ENCODE results near the gene HOXD4. TPM values are rescaled to one million over a fixed set of nuclear protein-coding genes. Genes with fewer than 3 reads are reported as not detected.
A peak's percentile ranks its signal among the peaks of the same experiment; 100 is the strongest.

HOXD4 gene
- total RNA-seq, 1 experiment from 2014 or later = not detected

DNA sequence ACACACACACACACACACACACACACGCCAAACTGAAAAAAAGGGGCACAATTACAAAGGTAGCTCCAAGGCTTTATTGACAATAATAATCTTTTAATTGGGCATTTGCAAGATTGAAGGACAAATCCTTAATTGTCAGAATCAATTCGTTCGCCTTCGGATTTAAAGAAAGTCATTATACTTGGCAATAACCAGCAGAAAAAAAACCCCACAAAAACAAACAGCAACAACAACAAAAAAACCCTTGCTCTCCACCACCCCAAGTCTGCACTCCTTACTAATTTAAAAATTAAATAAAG is 23.6 kb upstream of the HOXD4 start:
- Mint-ChIP-seq H3K4me1 (peaks cover 27% of the 10 kb centered on the region), H3K4me3 (0 out of 2 replicates have a peak overlapping the region, but pooled peaks have one; percentile 59), H3K27me3 (ENCODE audit: low read depth) (peaks cover 98% of the 10 kb centered on the region), H3K27ac (no peak overlapping the region), H3K9me3 (no peaks in the 10 kb centered on the region), H3K36me3 (peaks cover 4% of the 10 kb centered on the region; the same call in 1 of the 2 replicates)
- DNase-seq (ENCODE audit: low spot score) = no peak
- ChIA-PET CTCF (interaction anchor here (0.7 to 3.2 kb wide), 11 partner anchors 9 to 1034 kb away, joined by 3 to 21 read pairs (median 7); no protein-coding TSS in a partner anchor), POLR2A (no interaction called here)
- TF ChIP-seq MLX (CRISPR knock-in tag; IDR thresholded peaks at IDR 0.05) (no peak), NFATC4 (CRISPR knock-in tag; IDR thresholded peaks at IDR 0.05) (no peak), ZNF219 (CRISPR knock-in tag; IDR thresholded peaks at IDR 0.05; ENCODE audit: borderline replicate concordance) (no peak), ZNF232 (CRISPR knock-in tag; IDR thresholded peaks at IDR 0.05) (no peak), CDX4 (CRISPR knock-in tag; IDR thresholded peaks at IDR 0.05; ENCODE audit: borderline replicate concordance) (no peak), ARID4B (CRISPR knock-in tag; IDR thresholded peaks at IDR 0.05; ENCODE audit: borderline replicate concordance) (no peak), FOXK1 (CRISPR knock-in tag; IDR thresholded peaks at IDR 0.05) (no peak), JAZF1 (CRISPR knock-in tag; IDR thresholded peaks at IDR 0.05) (no peak)
- TF ChIP-seq, protein P1, sequence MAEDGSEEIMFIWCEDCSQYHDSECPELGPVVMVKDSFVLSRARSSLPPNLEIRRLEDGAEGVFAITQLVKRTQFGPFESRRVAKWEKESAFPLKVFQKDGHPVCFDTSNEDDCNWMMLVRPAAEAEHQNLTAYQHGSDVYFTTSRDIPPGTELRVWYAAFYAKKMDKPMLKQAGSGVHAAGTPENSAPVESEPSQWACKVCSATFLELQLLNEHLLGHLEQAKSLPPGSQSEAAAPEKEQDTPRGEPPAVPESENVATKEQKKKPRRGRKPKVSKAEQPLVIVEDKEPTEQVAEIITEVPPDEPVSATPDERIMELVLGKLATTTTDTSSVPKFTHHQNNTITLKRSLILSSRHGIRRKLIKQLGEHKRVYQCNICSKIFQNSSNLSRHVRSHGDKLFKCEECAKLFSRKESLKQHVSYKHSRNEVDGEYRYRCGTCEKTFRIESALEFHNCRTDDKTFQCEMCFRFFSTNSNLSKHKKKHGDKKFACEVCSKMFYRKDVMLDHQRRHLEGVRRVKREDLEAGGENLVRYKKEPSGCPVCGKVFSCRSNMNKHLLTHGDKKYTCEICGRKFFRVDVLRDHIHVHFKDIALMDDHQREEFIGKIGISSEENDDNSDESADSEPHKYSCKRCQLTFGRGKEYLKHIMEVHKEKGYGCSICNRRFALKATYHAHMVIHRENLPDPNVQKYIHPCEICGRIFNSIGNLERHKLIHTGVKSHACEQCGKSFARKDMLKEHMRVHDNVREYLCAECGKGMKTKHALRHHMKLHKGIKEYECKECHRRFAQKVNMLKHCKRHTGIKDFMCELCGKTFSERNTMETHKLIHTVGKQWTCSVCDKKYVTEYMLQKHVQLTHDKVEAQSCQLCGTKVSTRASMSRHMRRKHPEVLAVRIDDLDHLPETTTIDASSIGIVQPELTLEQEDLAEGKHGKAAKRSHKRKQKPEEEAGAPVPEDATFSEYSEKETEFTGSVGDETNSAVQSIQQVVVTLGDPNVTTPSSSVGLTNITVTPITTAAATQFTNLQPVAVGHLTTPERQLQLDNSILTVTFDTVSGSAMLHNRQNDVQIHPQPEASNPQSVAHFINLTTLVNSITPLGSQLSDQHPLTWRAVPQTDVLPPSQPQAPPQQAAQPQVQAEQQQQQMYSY (CRISPR knock-in tag; IDR thresholded peaks at IDR 0.05) = no peak
- TF ChIP-seq, protein P2, sequence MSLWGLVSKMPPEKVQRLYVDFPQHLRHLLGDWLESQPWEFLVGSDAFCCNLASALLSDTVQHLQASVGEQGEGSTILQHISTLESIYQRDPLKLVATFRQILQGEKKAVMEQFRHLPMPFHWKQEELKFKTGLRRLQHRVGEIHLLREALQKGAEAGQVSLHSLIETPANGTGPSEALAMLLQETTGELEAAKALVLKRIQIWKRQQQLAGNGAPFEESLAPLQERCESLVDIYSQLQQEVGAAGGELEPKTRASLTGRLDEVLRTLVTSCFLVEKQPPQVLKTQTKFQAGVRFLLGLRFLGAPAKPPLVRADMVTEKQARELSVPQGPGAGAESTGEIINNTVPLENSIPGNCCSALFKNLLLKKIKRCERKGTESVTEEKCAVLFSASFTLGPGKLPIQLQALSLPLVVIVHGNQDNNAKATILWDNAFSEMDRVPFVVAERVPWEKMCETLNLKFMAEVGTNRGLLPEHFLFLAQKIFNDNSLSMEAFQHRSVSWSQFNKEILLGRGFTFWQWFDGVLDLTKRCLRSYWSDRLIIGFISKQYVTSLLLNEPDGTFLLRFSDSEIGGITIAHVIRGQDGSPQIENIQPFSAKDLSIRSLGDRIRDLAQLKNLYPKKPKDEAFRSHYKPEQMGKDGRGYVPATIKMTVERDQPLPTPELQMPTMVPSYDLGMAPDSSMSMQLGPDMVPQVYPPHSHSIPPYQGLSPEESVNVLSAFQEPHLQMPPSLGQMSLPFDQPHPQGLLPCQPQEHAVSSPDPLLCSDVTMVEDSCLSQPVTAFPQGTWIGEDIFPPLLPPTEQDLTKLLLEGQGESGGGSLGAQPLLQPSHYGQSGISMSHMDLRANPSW (CRISPR knock-in tag; conservative IDR thresholded peaks at IDR 0.05; ENCODE audit: low read depth) = no peak
- ATAC-seq = no peak

- Mint-ChIP-seq H3K36me3 (peaks cover 4% of the 10 kb centered on the region; the same call in 1 of the 2 replicates), H3K4me3 (peak overlapping the region; percentile 59), H3K4me1 (peaks cover 27% of the 10 kb centered on the region), H3K27me3 (ENCODE audit: low read depth) (peaks cover 98% of the 10 kb centered on the region), H3K27ac (no peak overlapping the region), H3K9me3 (no peaks in the 10 kb centered on the region)
- DNase-seq (ENCODE audit: low spot score) (peak; percentile 70), ATAC-seq (peak; percentile 21)
- ChIA-PET POLR2A (no interaction called here), CTCF (interaction anchor here (0.6 to 3.2 kb wide), 13 partner anchors 13 to 1033 kb away, joined by 3 to 21 read pairs (median 4); no protein-coding TSS in a partner anchor)
- TF ChIP-seq E2F1 (CRISPR knock-in tag; IDR thresholded peaks at IDR 0.05) = no peak
- no peak for TF ChIP-seq FOXP1 (CRISPR knock-in tag; IDR thresholded peaks at IDR 0.05; ENCODE audit: borderline replicate concordance)
- TF ChIP-seq NR1H2 (CRISPR knock-in tag; IDR thresholded peaks at IDR 0.05) = no peak
- no peak for TF ChIP-seq ZNF532 (CRISPR knock-in tag; IDR thresholded peaks at IDR 0.05; ENCODE audit: borderline replicate concordance)
- TF ChIP-seq JUN (CRISPR knock-in tag; IDR thresholded peaks at IDR 0.05) = no peak
These were observed 23.0 kb upstream of the HOXD4 start for GRCh38 chr2:176128172-176128981.
